ENCODE measurements around the gene CALHM1.

Gene CALHM1

DNA sequence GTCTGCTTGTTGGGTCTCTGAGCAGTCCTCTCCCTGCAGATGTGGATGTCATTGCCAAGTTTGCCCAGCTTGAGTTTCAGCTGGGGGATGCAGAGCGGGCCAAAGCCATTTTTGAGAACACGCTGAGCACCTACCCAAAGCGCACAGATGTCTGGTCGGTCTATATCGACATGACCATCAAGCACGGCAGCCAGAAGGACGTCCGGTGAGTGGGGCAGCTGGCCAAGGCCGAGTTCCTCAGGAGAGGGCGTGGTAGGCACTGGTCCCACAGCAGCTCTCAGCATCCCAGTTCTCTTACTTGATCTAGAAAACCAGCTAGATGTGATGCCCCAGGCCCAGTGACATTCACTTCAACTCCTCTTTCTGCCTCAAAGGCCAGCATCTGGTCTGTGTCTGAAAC lies 14.2 kb downstream of the CALHM1 start:
- H3K36me3 ChIP-seq (ENCODE audit: insufficient read depth, low read length): peaks cover 80% of the 10 kb centered on the region; the same call in 1 of the 2 replicates
- no peaks in the 10 kb centered on the region for H3F3A ChIP-seq (ENCODE audit: low read depth)

DNA sequence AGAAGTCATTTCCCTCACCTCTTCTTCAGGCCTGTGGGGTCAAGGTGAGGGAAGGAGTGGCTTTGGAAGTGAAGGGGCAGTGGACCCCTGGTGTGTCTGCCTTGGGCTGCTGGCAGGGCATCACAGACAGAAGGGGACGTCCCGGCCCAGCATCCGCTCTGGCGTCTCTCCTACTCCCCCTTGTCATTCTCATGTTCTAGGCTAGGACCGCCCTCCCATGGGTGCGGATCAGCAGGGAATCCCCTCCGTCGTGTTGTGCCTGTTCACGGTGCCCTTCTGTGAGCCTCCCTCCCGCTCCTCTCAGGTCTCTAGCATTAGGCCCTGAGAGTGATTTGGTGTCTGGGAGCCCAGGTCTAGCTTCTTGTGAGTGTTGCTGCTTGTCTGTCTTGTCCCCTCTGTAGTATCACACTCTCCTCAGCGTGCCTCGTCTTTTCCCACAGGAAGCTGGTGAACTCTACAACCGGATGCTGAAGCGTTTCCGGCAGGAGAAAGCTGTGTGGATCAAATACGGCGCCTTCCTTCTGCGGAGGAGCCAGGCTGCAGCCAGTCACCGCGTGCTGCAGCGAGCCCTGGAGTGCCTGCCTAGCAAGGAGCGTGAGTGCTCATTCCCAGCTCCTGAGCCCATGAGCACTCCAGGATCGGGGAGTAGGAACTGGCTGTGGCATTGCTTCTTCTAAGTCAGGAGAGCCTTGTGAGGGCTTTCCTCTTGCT lies 15.1 kb downstream of the CALHM1 start:
- Histone ChIP-seq H3K79me2 (ENCODE audit: insufficient read depth, low read length) (peaks cover 17% of the 10 kb centered on the region; the same call in 1 of the 2 replicates), H3K4me3 (ENCODE audit: low read length, poor library complexity, severe bottlenecking) (no peak overlapping the region), H2AFZ (ENCODE audit: low read length) (no peak overlapping the region), H3F3A (ENCODE audit: low read depth) (no peaks in the 10 kb centered on the region), H3K36me3 (ENCODE audit: insufficient read depth, low read length) (peaks cover 84% of the 10 kb centered on the region; the same call in 1 of the 2 replicates), H3K4me2 (ENCODE audit: low read depth, low read length, poor library complexity, severe bottlenecking) (no peak overlapping the region), H3K9me3 (ENCODE audit: insufficient read depth, low read depth, low read length) (no peaks in the 10 kb centered on the region), H3K27me3 (ENCODE audit: insufficient read depth, low read length, poor library complexity, severe bottlenecking) (no peaks in the 10 kb centered on the region), H3K4me1 (ENCODE audit: insufficient read depth, low read length, poor library complexity, severe bottlenecking) (no peaks in the 10 kb centered on the region), H3K9ac (ENCODE audit: low read depth, low read length, poor library complexity, severe bottlenecking) (no peak overlapping the region), H3K9me2 (replicated peaks; ENCODE audit: low read depth, low read length) (no peaks in the 10 kb centered on the region), H4K20me1 (ENCODE audit: insufficient read depth, low read length, poor library complexity, severe bottlenecking) (no peaks in the 10 kb centered on the region)
- TF ChIP-seq, protein P1, sequence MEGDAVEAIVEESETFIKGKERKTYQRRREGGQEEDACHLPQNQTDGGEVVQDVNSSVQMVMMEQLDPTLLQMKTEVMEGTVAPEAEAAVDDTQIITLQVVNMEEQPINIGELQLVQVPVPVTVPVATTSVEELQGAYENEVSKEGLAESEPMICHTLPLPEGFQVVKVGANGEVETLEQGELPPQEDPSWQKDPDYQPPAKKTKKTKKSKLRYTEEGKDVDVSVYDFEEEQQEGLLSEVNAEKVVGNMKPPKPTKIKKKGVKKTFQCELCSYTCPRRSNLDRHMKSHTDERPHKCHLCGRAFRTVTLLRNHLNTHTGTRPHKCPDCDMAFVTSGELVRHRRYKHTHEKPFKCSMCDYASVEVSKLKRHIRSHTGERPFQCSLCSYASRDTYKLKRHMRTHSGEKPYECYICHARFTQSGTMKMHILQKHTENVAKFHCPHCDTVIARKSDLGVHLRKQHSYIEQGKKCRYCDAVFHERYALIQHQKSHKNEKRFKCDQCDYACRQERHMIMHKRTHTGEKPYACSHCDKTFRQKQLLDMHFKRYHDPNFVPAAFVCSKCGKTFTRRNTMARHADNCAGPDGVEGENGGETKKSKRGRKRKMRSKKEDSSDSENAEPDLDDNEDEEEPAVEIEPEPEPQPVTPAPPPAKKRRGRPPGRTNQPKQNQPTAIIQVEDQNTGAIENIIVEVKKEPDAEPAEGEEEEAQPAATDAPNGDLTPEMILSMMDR (conservative IDR thresholded peaks at IDR 0.05; ENCODE audit: low read length): no peak
- TF ChIP-seq EZH2phosphoT487 (IDR thresholded peaks at IDR 0.05; ENCODE audit: borderline replicate concordance): no peak

More for the DNA sequence above, 14.2 kb downstream of the CALHM1 start:
- no peaks in the 10 kb centered on the region for H3K27me3 ChIP-seq (ENCODE audit: insufficient read depth, low read length, poor library complexity, severe bottlenecking)
- no peaks in the 10 kb centered on the region for H3K9me3 ChIP-seq (ENCODE audit: insufficient read depth, low read depth, low read length)
- TF ChIP-seq, protein P1 (conservative IDR thresholded peaks at IDR 0.05; ENCODE audit: low read length): no peak
- TF ChIP-seq EZH2phosphoT487 (IDR thresholded peaks at IDR 0.05; ENCODE audit: borderline replicate concordance): no peak
- peaks cover 5% of the 10 kb centered on the region for H3K4me1 ChIP-seq (ENCODE audit: insufficient read depth, low read length, poor library complexity, severe bottlenecking)
- peaks cover 25% of the 10 kb centered on the region; the same call in 1 of the 2 replicates for H3K79me2 ChIP-seq (ENCODE audit: insufficient read depth, low read length)
- H3K4me2 ChIP-seq (ENCODE audit: low read depth, low read length, poor library complexity, severe bottlenecking): no peak overlapping the region
- no peak overlapping the region for H3K9ac ChIP-seq (ENCODE audit: low read depth, low read length, poor library complexity, severe bottlenecking)
- no peak overlapping the region for H3K4me3 ChIP-seq (ENCODE audit: low read length, poor library complexity, severe bottlenecking)
- H2AFZ ChIP-seq (ENCODE audit: low read length): no peak overlapping the region
- no peaks in the 10 kb centered on the region for H3K9me2 ChIP-seq (replicated peaks; ENCODE audit: low read depth, low read length)
- H4K20me1 ChIP-seq (ENCODE audit: insufficient read depth, low read length, poor library complexity, severe bottlenecking): peaks cover 8% of the 10 kb centered on the region

DNA sequence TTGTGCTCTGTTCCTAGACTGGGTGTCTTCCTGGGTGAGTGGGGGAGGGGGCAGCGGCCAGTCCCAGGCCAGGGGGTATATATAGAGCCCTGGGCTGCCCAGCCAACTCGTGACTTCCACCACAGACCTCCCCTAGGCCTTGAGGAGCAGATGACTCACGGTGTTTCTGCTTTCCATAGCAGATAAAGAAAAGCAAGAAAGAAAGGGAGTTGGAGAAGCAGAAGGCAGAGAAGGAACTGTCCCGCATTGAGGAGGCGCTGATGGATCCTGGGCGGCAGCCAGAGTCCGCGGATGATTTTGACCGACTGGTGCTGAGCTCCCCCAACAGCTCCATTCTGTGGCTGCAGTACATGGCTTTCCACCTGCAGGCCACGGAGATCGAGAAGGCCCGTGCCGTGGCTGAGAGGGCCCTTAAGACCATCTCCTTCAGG lies 16.7 kb downstream of the CALHM1 start:
- no peak overlapping the region for H2AFZ ChIP-seq (ENCODE audit: low read length)
- H3K4me3 ChIP-seq (ENCODE audit: low read length, poor library complexity, severe bottlenecking): no peak overlapping the region
- H3K9me2 ChIP-seq (replicated peaks; ENCODE audit: low read depth, low read length): no peaks in the 10 kb centered on the region
- H3K4me2 ChIP-seq (ENCODE audit: low read depth, low read length, poor library complexity, severe bottlenecking): no peak overlapping the region
- H3K4me1 ChIP-seq (ENCODE audit: insufficient read depth, low read length, poor library complexity, severe bottlenecking): no peaks in the 10 kb centered on the region
- no peaks in the 10 kb centered on the region for H3K27me3 ChIP-seq (ENCODE audit: insufficient read depth, low read length, poor library complexity, severe bottlenecking)
- no peaks in the 10 kb centered on the region for H4K20me1 ChIP-seq (ENCODE audit: insufficient read depth, low read length, poor library complexity, severe bottlenecking)
- peaks cover 89% of the 10 kb centered on the region; the same call in 1 of the 2 replicates for H3K36me3 ChIP-seq (ENCODE audit: insufficient read depth, low read length)
- H3K9me3 ChIP-seq (ENCODE audit: insufficient read depth, low read depth, low read length): no peaks in the 10 kb centered on the region
- no peaks in the 10 kb centered on the region for H3F3A ChIP-seq (ENCODE audit: low read depth)
- H3K79me2 ChIP-seq (ENCODE audit: insufficient read depth, low read length): peaks cover 3% of the 10 kb centered on the region; the same call in 1 of the 2 replicates
- TF ChIP-seq EZH2phosphoT487 (IDR thresholded peaks at IDR 0.05; ENCODE audit: borderline replicate concordance): no peak
- TF ChIP-seq, protein P1 (conservative IDR thresholded peaks at IDR 0.05; ENCODE audit: low read length): no peak
- no peak overlapping the region for H3K9ac ChIP-seq (ENCODE audit: low read depth, low read length, poor library complexity, severe bottlenecking)
